ENCODE data around the gene OLFM1. TPM values are rescaled to one million over a fixed set of nuclear protein-coding genes. Genes with fewer than 3 reads are reported as not detected.

The OLFM1 gene
- total RNA-seq, 1 experiment from 2014 or later: 3.5 TPM

- DNase-seq (ENCODE audit: low read depth, low spot score) (no peak), ATAC-seq (no peak)
- H4K20me1 ChIP-seq (ENCODE audit: insufficient read depth): no peaks in the 10 kb centered on the region
- CTCF ChIA-PET: no interaction called here
- H3K4me3 ChIP-seq (replicated peaks in 1 of 2; ENCODE audit: low read depth in 1 of 2, low read length in 2 of 2): no peak overlapping the region
- H2AFZ ChIP-seq (ENCODE audit: low read depth, low read length, poor library complexity, severe bottlenecking): no peak overlapping the region
- H3K9me2 ChIP-seq (ENCODE audit: insufficient read depth): no peaks in the 10 kb centered on the region
- no peak overlapping the region for H3K9ac ChIP-seq (ENCODE audit: low read length)
- H3K4me2 ChIP-seq (ENCODE audit: low read length): no peak overlapping the region
- H3K27ac ChIP-seq (ENCODE audit: low read depth, low read length): no peak overlapping the region
- RAD21 ChIA-PET (ENCODE audit: low non-redundant PET in 1 of 2, low total read pairs in 2 of 2, uncharacterized antibody in 2 of 2, unreplicated experiment in 2 of 2): no interaction called here
- intact Hi-C loops (cut with micrococcal nuclease): no loop called here
- H3K27me3 ChIP-seq (ENCODE audit: insufficient read depth, low read length): peaks cover 22% of the 10 kb centered on the region; the same call in 1 of the 2 replicates
- BruUV-seq (replicated peaks): no TSS peak
- no peaks in the 10 kb centered on the region for H3K79me2 ChIP-seq (ENCODE audit: insufficient read depth, low read length)
- no peak for TF ChIP-seq CEBPB (IDR thresholded peaks at IDR 0.05; ENCODE audit: low read depth)
- no peak for TF ChIP-seq MAX (IDR thresholded peaks at IDR 0.05)
- no peak for TF ChIP-seq ZFX (IDR thresholded peaks at IDR 0.05)
- TF ChIP-seq ATF3 (IDR thresholded peaks at IDR 0.05): no peak
- TF ChIP-seq REST (IDR thresholded peaks at IDR 0.05; ENCODE audit: low read depth): no peak
- no peak for TF ChIP-seq JUND (IDR thresholded peaks at IDR 0.05)
- TF ChIP-seq TCF7L2 (IDR thresholded peaks at IDR 0.05; ENCODE audit: borderline replicate concordance, extremely low read depth, insufficient read depth, insufficient read length): no peak
- TF ChIP-seq SP1 (IDR thresholded peaks at IDR 0.05; ENCODE audit: low read depth): no peak
- H3K4me1 ChIP-seq (ENCODE audit: control insufficient read depth in 1 of 2, insufficient read depth in 2 of 2, low read length in 2 of 2): no peaks in the 10 kb centered on the region
- no peaks in the 10 kb centered on the region for H3K9me3 ChIP-seq (ENCODE audit: control insufficient read depth in 1 of 2, insufficient read depth in 1 of 2, low read depth in 1 of 2, low read length in 2 of 2)
- POLR2A ChIA-PET: no interaction called here
- no peaks in the 10 kb centered on the region for H3K36me3 ChIP-seq (ENCODE audit: control insufficient read depth in 1 of 2, insufficient read depth in 2 of 2, low read length in 2 of 2)
Observed at GRCh38 chr9:135096408-135096895, 9.0 kb downstream of the OLFM1 start.
